ENCODE measurements around the gene MARCHF3.
"Not testable (repeated sequence)": the region's sequence is repeated elsewhere in the genome, so short reads cannot be mapped to it uniquely, and the experiment has no call there.

MARCHF3 gene

DNA sequence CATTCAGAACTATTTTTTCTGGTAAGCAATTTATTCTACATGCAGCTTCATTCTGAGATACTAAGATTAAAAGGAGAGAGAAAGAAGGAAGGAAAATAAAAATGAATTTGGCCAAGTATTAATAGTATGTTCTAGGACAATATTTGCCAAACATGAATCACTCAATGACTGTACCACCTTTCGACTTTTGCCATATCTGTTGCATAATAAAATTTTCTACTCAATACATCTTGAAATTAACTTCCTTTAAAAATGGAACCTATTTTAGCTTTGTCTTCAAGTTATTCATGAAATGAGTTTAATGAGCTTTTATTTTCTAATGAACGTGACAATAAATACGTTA lies 111.8 kb downstream of the MARCHF3 start:
- no peak for DNase-seq (ENCODE audit: low read depth in 3 of 3)

DNA sequence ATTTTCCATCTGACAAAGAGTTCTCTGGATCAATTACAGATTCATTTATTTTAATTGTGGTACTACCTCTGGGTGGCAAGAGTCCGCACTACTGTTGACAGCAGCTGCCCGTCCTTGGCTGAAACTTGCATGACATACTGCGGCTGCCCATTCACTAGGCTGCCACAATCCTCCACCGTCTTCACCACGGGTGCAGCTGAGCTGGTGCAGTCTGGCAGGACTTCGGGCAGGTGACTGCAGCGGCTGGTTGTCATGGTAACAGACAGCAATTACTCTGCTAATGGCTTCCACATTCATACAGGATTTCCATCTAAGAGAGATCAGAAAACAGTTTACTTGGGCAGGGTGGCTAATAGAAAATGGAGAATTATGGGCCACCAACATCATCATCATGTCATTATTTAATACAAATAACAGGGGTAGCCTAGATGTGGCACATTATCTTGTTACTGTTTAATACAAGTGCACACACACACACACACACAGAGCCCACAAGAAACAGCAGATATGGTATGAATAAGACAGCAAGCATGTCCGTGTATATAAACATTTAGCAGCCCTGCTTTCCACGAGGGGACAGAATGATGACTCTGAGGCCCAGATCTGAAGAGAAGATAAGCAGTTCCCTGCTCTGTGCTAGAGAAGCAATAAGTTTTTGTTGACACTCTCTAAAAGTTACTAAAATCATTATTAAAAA lies 112.3 kb downstream of the MARCHF3 start:
- DNase-seq (ENCODE audit: low read depth in 3 of 3): no peak

- no peak for DNase-seq (ENCODE audit: low read depth in 3 of 3)
These were observed 114.9 kb downstream of the MARCHF3 start for GRCh38 chr5:126915496-126915895.

- no peak for DNase-seq (ENCODE audit: low read depth in 3 of 3)
These were observed 115.4 kb downstream of the MARCHF3 start for GRCh38 chr5:126914801-126915436.

DNA sequence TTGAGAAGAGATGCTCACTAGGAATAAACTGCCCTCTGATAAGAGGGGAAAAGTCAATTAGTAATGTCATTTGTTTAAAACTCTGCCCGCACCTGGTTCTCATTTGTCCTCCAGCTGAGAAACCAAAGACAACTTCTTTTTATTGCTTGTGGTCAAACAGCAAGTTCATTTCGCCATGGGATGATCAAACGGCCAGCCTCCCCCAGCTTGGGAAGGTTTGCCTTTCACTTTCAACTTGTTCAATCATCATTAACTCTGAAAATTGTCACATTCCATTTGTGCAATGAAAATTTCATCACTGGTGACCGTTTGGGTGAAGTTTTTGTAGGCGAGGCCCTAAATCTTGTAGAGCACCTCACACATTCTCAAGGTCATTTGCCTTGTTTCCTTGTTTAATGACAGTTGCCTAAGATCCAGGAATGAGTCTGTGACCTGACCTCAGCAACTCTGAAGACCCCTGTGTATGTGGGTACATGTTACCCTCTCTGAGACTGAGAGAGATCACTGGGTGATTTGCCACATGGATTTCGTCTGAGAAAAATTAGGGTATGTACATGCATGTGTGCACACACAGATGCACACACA lies 117.7 kb downstream of the MARCHF3 start:
- no peak for DNase-seq (ENCODE audit: low read depth in 3 of 3)

- no peak for DNase-seq (ENCODE audit: low read depth in 3 of 3)
These were observed 118.4 kb downstream of the MARCHF3 start for GRCh38 chr5:126911986-126912385.

DNA sequence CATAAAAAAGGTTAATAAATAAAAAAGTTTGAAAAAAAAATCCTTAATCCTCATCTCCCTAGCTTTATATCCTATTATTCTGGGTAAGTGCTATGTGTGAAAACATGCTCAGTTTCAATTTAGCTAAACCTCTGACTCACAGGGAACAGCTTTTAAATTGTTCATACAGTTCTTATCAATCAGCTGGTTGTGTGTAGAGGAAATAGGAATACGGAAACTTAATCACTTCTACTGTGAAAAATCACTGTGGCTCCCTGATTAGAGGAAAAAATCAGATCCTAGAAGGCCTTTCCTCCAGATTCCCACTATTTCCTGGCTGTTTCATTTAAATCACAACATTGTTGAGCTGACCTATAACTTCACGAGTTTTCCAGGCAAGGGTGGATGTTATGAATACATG lies 120.5 kb downstream of the MARCHF3 start:
- DNase-seq (ENCODE audit: low read depth in 3 of 3): no peak

GRCh38 chr5:126904407-126904806 lies 126.0 kb downstream of the MARCHF3 start:
- not testable (repeated sequence) for DNase-seq (ENCODE audit: low read depth in 3 of 3)

DNA sequence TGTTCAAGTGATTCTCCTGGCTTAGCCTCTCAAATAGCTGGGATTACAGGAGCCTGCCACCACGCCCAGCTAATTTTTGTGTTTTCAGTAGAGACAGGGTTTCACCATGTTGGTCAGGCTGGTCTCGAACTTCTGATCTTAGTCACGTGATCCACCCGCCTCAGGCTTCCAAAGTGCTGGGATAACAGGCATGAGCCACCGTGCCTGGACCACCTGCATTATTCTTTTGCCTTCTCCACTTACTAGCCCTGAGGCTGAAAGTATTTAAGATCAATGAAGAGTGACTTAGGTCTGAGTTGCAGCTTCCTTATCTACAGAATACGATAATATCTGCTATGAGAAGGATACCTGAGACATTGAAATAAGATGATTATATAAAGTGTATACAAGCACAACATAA lies 129.6 kb downstream of the MARCHF3 start:
- no peak for DNase-seq (ENCODE audit: low read depth in 3 of 3)

- no peak for DNase-seq (ENCODE audit: low read depth in 3 of 3)
These were observed 130.9 kb downstream of the MARCHF3 start for GRCh38 chr5:126899476-126899875.

GRCh38 chr5:126897851-126898630 lies 132.3 kb downstream of the MARCHF3 start:
- DNase-seq (ENCODE audit: low read depth in 3 of 3): no peak

DNA sequence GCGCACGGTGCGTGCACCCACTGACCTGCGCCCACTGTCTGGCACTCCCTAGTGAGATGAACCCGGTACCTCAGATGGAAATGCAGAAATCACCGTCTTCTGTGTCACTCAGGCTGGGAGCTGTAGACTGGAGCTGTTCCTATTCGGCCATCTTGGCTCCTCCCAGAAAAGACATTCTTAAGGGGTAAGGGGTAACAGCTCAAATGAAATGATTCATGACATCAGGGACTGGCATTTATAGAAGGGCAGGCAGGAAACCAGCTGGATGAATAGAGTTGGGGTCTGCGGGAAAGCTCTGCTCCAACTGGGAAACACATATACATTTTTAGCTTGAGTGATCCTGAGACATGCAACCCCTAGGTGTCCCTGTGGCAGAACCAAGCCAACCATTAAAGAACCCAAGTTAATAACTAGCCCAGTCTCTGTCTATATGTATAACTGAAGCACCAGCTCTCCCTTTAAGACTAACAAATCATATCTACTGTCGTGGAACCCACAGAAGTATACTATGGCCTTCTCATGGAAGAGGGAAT lies 134.1 kb downstream of the MARCHF3 start:
- DNase-seq (ENCODE audit: low read depth in 3 of 3): no peak

DNA sequence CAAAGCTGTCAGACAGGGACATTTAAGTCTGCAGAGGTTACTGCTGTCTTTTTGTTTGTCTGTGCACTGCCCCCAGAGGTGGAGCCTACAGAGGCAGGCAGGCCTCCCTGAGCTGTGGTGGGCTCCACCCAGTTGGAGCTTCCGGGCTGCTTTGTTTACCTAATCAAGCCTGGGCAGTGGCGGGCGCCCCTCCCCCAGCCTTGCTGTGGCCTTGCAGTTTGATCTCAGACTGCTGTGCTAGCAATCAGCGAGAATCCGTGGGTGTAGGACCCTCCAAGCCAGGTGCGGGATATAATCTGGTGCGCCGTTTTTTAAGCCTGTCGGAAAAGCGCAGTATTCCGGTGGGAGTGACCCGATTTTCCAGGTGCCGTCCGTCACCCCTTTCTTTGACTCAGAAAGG lies 134.6 kb downstream of the MARCHF3 start:
- not testable (repeated sequence) for DNase-seq (ENCODE audit: low read depth in 3 of 3)

DNA sequence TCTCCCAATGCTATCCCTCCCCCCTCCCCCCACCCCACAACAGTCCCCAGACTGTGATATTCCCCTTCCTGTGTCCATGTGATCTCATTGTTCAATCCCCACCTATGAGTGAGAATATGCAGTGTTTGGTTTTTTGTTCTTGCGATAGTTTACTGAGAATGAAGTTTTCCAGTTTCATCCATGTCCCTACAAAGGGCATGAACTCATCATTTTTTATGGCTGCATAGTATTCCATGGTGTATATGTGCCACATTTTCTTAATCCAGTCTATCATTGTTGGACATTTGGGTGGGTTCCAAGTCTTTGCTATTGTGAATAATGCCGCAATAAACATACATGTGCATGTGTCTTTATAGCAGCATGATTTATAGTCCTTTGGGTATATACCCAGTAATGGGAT lies 139.9 kb downstream of the MARCHF3 start:
- not testable (repeated sequence) for DNase-seq (ENCODE audit: low read depth in 3 of 3)

GRCh38 chr5:126888175-126888574 lies 142.2 kb downstream of the MARCHF3 start:
- no peak for DNase-seq (ENCODE audit: low read depth in 3 of 3)

GRCh38 chr5:126884269-126884819 lies 146.0 kb downstream of the MARCHF3 start:
- no peak for DNase-seq (ENCODE audit: low read depth in 3 of 3)

GRCh38 chr5:126883564-126884245 lies 146.7 kb downstream of the MARCHF3 start:
- no peak for DNase-seq (ENCODE audit: low read depth in 3 of 3)

GRCh38 chr5:126881821-126882600 lies 148.3 kb downstream of the MARCHF3 start:
- DNase-seq (ENCODE audit: low read depth in 3 of 3): no peak

DNA sequence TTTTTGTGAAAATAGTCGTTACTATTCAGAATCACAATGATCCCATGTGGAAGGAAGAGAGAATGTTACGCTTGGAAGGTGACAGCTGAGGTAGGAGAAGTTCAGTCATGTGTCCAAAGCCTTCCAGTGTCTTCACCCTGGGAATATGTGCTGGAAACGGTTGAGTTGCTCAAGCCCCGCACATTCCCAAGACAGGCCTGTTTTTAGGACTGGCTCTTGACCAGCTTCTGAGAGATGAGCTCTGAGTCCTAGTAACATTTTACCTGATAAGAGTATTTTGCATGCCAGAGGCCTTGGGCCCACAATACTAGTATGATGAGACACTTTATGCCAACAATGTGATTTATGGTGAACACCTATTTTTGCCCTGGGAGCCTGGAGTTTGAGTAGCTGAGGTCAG lies 151.7 kb downstream of the MARCHF3 start:
- no peak for DNase-seq (ENCODE audit: low read depth in 3 of 3)

- no peak for DNase-seq (ENCODE audit: low read depth in 3 of 3)
These were observed 152.3 kb downstream of the MARCHF3 start for GRCh38 chr5:126878085-126878484.

- no peak for DNase-seq (ENCODE audit: low read depth in 3 of 3)
These were observed 152.8 kb downstream of the MARCHF3 start for GRCh38 chr5:126877602-126878001.
